ENCODE results near the gene SERPINA6.
"Not testable (repeated sequence)": the region's sequence is repeated elsewhere in the genome, so short reads cannot be mapped to it uniquely, and the experiment has no call there.

Gene SERPINA6

DNA sequence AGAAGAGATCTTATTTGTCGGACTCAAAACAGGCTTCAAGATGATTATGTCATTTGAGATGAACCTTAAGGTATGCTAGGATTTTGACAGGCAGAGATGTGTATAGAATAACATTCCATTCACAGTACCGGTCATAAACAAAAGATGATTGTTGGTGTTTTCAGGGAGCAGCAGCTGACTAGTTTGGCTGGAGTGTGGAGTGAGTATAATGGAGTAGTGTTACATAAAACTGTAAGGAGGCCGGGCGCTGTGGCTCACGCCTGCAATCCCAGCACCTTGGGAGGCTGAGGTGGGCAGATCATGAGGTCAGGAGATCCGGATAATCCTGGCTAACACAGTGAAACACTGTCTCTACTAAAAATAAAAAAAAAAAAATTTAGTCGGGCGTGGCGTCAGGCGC, 54.0 kb downstream of the SERPINA6 start:
- no peak for DNase-seq (ENCODE audit: extremely low read depth, low read depth)
- TF ChIP-seq, protein P1, sequence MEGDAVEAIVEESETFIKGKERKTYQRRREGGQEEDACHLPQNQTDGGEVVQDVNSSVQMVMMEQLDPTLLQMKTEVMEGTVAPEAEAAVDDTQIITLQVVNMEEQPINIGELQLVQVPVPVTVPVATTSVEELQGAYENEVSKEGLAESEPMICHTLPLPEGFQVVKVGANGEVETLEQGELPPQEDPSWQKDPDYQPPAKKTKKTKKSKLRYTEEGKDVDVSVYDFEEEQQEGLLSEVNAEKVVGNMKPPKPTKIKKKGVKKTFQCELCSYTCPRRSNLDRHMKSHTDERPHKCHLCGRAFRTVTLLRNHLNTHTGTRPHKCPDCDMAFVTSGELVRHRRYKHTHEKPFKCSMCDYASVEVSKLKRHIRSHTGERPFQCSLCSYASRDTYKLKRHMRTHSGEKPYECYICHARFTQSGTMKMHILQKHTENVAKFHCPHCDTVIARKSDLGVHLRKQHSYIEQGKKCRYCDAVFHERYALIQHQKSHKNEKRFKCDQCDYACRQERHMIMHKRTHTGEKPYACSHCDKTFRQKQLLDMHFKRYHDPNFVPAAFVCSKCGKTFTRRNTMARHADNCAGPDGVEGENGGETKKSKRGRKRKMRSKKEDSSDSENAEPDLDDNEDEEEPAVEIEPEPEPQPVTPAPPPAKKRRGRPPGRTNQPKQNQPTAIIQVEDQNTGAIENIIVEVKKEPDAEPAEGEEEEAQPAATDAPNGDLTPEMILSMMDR (IDR thresholded peaks at IDR 0.05; ENCODE audit: low read depth, low read length) = no peak

DNA sequence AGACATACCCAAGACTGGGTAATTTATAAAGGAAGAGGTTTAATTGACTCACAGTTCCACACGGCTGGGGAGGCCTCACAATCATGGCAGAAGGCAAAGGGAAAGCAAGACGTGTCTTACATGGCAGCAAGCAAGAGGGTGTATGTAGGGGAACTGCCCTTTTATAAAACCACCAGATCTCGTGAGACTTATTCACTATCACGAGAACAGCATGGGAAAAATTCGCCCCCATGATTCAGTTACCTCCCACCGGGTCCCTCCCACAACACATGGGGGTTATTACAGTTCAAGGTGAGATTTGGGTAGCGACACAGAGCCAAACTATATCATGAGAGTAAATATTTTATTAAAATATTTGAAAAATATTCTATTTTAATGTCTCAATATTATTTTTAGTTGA, 54.6 kb downstream of the SERPINA6 start:
- not testable (repeated sequence) for DNase-seq (ENCODE audit: extremely low read depth, low read depth)

GRCh38 chr14:94267352-94267751, 55.8 kb downstream of the SERPINA6 start:
- TF ChIP-seq, protein P1 (IDR thresholded peaks at IDR 0.05; ENCODE audit: low read depth, low read length) = no peak
- DNase-seq (ENCODE audit: extremely low read depth, low read depth) = no peak

DNA sequence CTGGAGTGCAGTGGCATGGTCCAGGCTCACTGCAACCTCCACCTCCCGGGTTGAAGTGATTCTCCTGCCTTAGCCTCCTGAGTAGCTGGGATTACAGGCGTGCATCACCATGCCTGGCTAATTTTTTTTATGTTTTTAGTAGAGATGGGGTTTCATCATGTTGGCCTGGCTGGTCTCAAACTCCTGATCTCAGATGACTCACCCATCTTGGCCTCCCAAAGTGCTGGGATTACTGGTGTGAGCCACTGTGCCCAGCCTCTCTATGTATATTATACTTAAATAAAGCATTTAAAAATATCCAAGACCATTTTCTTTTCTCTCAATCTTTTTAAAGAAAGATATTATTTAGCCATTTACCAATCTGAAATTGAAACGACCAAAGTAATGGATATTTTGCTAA, 58.9 kb downstream of the SERPINA6 start:
- DNase-seq (ENCODE audit: extremely low read depth, low read depth) = not testable (repeated sequence)
